GM12864 (cell line): ENCODE data around the gene UGGT2.

Experiments
- DNase-seq: peaks from one replicate; pipeline ENCODE4 v3.0.0-alpha.2; 2011; ENCODE audit warnings: low read depth
- H3K4me3 ChIP-seq: 2 replicates; pipeline ENCODE4 v1.5.1; 2011; ENCODE audit warnings: mild to moderate bottlenecking, low read depth, low read length, control low read depth
- CTCF ChIP-seq: IDR thresholded peaks from 2 replicates; pipeline ENCODE4 v1.5.1; 2011; ENCODE audit warnings: low read depth, mild to moderate bottlenecking, moderate library complexity, low read length, control low read depth, inconsistent platforms; ENCODE audit errors: missing control alignments

Gene UGGT2

GRCh38 chr13:95898256-95898655 is 154.9 kb downstream of the UGGT2 start:
- DNase-seq, result no peak
- TF ChIP-seq CTCF, result no peak
- H3K4me3 ChIP-seq, result no peak overlapping the region

- no peak overlapping the region for H3K4me3 ChIP-seq
- TF ChIP-seq CTCF, result no peak
- no peak for DNase-seq
These were observed 156.9 kb downstream of the UGGT2 start for GRCh38 chr13:95896301-95896700.

DNA sequence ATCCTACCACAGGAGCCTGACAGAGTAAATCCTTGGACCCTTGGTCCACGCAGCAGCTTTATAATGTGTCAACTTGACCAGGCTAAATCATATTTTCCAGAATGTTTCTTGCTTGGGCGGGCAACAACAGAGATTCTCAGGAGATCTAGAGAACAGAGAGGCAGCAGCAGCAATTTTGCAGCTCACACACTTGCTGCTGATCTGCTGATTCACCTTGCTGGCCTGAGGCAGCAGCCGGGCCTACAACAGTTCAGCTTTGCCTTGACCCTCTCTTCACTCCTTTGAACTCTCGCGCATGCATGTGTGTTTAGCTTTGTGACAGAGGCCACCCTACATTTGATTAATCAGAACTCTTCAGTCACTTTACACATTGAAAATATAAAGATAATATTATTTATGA is 159.3 kb downstream of the UGGT2 start:
- DNase-seq, result no peak

GRCh38 chr13:95882121-95882520 is 171.1 kb downstream of the UGGT2 start:
- TF ChIP-seq CTCF, result no peak
- DNase-seq, result no peak
- no peak overlapping the region for H3K4me3 ChIP-seq

More for the DNA sequence above, 159.3 kb downstream of the UGGT2 start:
- H3K4me3 ChIP-seq, result no peak overlapping the region
- no peak for TF ChIP-seq CTCF

GRCh38 chr13:95880331-95880730 is 172.9 kb downstream of the UGGT2 start:
- no peak for DNase-seq
- H3K4me3 ChIP-seq, result no peak overlapping the region
- no peak for TF ChIP-seq CTCF

DNA sequence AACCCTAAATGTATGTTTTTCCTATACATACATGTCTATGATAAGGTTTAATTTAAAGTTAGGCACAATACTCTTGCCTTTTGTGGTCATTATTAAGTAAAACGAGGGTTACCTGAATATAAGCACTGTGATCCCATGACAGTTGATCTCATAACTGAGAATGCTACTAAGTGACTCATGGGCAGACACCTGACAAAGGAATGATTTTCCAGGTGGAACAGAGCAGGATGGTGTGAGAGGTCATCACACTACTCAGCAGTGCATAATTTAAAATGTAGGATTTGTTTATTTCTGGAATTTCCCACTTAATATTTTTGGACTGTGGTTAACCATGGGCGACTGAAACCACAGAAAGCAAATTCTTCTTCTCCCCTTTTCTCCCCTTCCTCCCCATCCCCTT is 178.9 kb downstream of the UGGT2 start:
- no peak for TF ChIP-seq CTCF
- DNase-seq, result no peak
- H3K4me3 ChIP-seq, result no peak overlapping the region

DNA sequence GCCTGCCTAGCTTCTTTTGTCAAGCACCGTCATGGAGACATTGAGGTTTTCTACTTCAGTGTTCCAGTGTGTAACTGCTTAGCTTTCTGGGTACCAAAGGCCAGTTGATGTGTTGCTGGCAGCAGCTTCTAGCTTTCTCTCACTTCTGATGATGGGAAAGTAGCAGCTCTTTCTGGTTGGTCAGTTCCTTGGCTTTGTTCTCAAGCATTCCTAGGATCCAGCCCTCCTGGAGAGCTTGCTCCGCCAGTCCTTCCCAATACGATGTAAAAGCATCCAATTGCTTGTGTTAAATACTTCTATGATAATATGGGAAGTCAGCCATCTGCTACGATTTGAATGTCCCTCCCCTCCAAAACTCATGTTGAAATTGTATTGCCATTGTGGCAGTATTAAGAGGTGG is 182.8 kb downstream of the UGGT2 start:
- no peak for DNase-seq
- no peak for TF ChIP-seq CTCF

More for the DNA sequence above, 182.8 kb downstream of the UGGT2 start:
- no peak overlapping the region for H3K4me3 ChIP-seq
